ENCODE data around the gene KCNJ8.

GRCh38 chr12:21731144-21731543 is 43.4 kb downstream of the KCNJ8 start:
- TF ChIP-seq, protein P1, sequence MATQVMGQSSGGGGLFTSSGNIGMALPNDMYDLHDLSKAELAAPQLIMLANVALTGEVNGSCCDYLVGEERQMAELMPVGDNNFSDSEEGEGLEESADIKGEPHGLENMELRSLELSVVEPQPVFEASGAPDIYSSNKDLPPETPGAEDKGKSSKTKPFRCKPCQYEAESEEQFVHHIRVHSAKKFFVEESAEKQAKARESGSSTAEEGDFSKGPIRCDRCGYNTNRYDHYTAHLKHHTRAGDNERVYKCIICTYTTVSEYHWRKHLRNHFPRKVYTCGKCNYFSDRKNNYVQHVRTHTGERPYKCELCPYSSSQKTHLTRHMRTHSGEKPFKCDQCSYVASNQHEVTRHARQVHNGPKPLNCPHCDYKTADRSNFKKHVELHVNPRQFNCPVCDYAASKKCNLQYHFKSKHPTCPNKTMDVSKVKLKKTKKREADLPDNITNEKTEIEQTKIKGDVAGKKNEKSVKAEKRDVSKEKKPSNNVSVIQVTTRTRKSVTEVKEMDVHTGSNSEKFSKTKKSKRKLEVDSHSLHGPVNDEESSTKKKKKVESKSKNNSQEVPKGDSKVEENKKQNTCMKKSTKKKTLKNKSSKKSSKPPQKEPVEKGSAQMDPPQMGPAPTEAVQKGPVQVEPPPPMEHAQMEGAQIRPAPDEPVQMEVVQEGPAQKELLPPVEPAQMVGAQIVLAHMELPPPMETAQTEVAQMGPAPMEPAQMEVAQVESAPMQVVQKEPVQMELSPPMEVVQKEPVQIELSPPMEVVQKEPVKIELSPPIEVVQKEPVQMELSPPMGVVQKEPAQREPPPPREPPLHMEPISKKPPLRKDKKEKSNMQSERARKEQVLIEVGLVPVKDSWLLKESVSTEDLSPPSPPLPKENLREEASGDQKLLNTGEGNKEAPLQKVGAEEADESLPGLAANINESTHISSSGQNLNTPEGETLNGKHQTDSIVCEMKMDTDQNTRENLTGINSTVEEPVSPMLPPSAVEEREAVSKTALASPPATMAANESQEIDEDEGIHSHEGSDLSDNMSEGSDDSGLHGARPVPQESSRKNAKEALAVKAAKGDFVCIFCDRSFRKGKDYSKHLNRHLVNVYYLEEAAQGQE (IDR thresholded peaks at IDR 0.05; ENCODE audit: insufficient read depth in 1 of 2, low read depth in 2 of 2, low read length in 1 of 2) = no peak
- TF ChIP-seq POLR2AphosphoS5 (IDR thresholded peaks at IDR 0.05; ENCODE audit: low read depth, low read length) = no peak
